Keratinocyte (primary cell): Measurements from ENCODE around the gene ANO7. TPM values are rescaled to one million over a fixed set of nuclear protein-coding genes. Genes with fewer than 3 reads are reported as not detected.

Experiments
- DNase-seq: peaks from one replicate; pipeline ENCODE4 v3.0.0-alpha.2; 2011; ENCODE audit warnings: low read depth, missing footprints, low spot score
- FAIRE-seq: peaks from 2 replicates; lab custom pipeline; 2011; peaks lifted over from hg19 to GRCh38; lab: Jason Lieb, UNC
- H2AFZ ChIP-seq: 2 replicates; pipeline ENCODE4 v1.6.0; 2012; ENCODE audit warnings: low read length, control low read depth, inconsistent platforms; ENCODE audit not compliant: control insufficient read depth
- H3K27ac ChIP-seq: 2 replicates; pipeline ENCODE4 v1.5.1; 2011; ENCODE audit warnings: low read length; ENCODE audit not compliant: control insufficient read depth, insufficient read depth
- H3K27me3 ChIP-seq: 3 replicates; pipeline ENCODE4 v1.6.0; 2011; ENCODE audit warnings: low read length; ENCODE audit not compliant: control insufficient read depth, insufficient read depth; ENCODE audit errors: extremely low read depth
- H3K36me3 ChIP-seq, 2 experiments: 2 replicates in 1 of 2; 3 replicates in 1 of 2; pipeline ENCODE4 v1.5.1; 2011; ENCODE audit warnings: low read length in 2 of 2, mild to moderate bottlenecking in 1 of 2; ENCODE audit not compliant: control insufficient read depth in 2 of 2, insufficient read depth in 2 of 2; ENCODE audit errors: extremely low read depth in 1 of 2
- H3K4me1 ChIP-seq: 3 replicates; pipeline ENCODE4 v1.5.1; 2011; ENCODE audit warnings: low read length; ENCODE audit not compliant: control insufficient read depth, insufficient read depth; ENCODE audit errors: extremely low read depth
- H3K4me2 ChIP-seq: 3 replicates; pipeline ENCODE4 v1.6.0; 2011; ENCODE audit warnings: low read depth, low read length; ENCODE audit not compliant: control insufficient read depth, insufficient read depth; ENCODE audit errors: extremely low read depth
- H3K4me3 ChIP-seq, 3 experiments: fragments of 200-600 bp in 1 of 3; sonication (generic) in 1 of 3; 2 replicates in 2 of 3; 3 replicates in 1 of 3; pipeline ENCODE4 v1.5.1; 2011 to 2016; ENCODE audit warnings: low read length in 3 of 3, mild to moderate bottlenecking in 3 of 3, control low read depth in 2 of 3, inconsistent platforms in 1 of 3, low read depth in 1 of 3, mixed read lengths in 1 of 3, mixed run types in 1 of 3, moderate library complexity in 1 of 3; ENCODE audit not compliant: control insufficient read depth in 2 of 3, insufficient read depth in 2 of 3; ENCODE audit errors: extremely low read depth in 1 of 3
- H3K79me2 ChIP-seq: 2 replicates; pipeline ENCODE4 v1.6.0; 2012; ENCODE audit warnings: low read length; ENCODE audit not compliant: control insufficient read depth, insufficient read depth
- H3K9ac ChIP-seq: 3 replicates; pipeline ENCODE4 v1.6.0; 2011; ENCODE audit warnings: low read length; ENCODE audit not compliant: control insufficient read depth, insufficient read depth; ENCODE audit errors: extremely low read depth
- H3K9me1 ChIP-seq: 3 replicates; pipeline ENCODE4 v1.6.0; 2011; ENCODE audit warnings: low read length; ENCODE audit not compliant: control insufficient read depth, insufficient read depth; ENCODE audit errors: extremely low read depth
- H3K9me3 ChIP-seq: 2 replicates; pipeline ENCODE4 v1.5.1; 2012; ENCODE audit warnings: low read depth, low read length; ENCODE audit not compliant: control insufficient read depth
- H4K20me1 ChIP-seq: 3 replicates; pipeline ENCODE4 v1.6.0; 2011; ENCODE audit warnings: low read length; ENCODE audit not compliant: control insufficient read depth, insufficient read depth; ENCODE audit errors: extremely low read depth
- EZH2 ChIP-seq: IDR thresholded peaks from one replicate; pipeline ENCODE4 v1.6.1; 2012; ENCODE audit warnings: inconsistent platforms, mild to moderate bottlenecking, low read length, moderate library complexity
- dilution Hi-C: fragments of 300-500 bp; cut with MboI; formaldehyde crosslinking; loops from one replicate; pipeline ENCODE4 v1.7.0; 2020; ENCODE audit warnings: low sequenced_read_pairs; ENCODE audit not compliant: extremely low pct_ligation_motif_present
- polyA plus RNA-seq, 5 experiments: library from polyadenylated mRNA; depleted of rRNA in 3 of 5; stranded (reverse) in 3 of 5; stranded (forward) in 1 of 5; unstranded in 1 of 5; fragments of >200 nt; gene quantifications; 1 replicate in 1 of 5; 2 replicates in 3 of 5; 3 replicates in 1 of 5; pipeline versions ENCODE4 v1.2.1 to v1.2.3, GENCODE V29; 2011 to 2012; ENCODE audit warnings: missing spikeins in 2 of 5, low read depth in 1 of 5, low replicate concordance in 1 of 5
- TF ChIP-seq, protein P1 (sequence below), 3 experiments: IDR thresholded peaks in 1 of 3; conservative IDR thresholded peaks in 1 of 3; optimal IDR thresholded peaks in 1 of 3; 2 replicates in 2 of 3; 3 replicates in 1 of 3; pipeline versions ENCODE3 to v1.5.1; 2011; ENCODE audit warnings: low read length in 3 of 3, mild to moderate bottlenecking in 3 of 3, moderate library complexity in 2 of 3, control low read depth in 1 of 3, inconsistent platforms in 1 of 3; ENCODE audit not compliant: insufficient read depth in 2 of 3; ENCODE audit errors: extremely low read depth in 1 of 3

The ANO7 gene
- polyA plus RNA-seq, 1 donor (not counting 4 experiments of a cell fraction or from before 2014, with no cell fraction given): 0.14 TPM

DNA sequence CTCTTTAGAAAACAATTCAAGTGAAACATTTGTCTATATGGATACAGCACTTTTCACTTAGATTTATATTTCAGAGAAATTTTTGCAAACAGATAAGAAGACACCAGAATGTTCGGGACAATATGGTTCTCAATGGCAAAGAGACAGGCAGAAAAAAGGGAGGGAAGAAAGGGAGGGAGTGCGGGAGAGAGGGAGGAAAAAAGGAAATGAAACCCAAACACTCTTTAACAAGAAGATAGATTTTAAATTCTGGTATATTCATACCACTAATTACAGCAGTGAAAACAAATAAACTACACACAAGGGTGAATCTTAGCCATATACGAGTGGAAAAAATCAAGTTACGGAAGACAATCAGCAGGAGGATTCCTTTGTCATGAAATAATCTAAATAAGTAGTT lies 42.2 kb upstream of the ANO7 start:
- Histone ChIP-seq H3K4me2 (no peak overlapping the region), H3K9me1 (no peaks in the 10 kb centered on the region), H3K27ac (no peak overlapping the region), H3K4me1 (peaks cover 15% of the 10 kb centered on the region), H4K20me1 (no peaks in the 10 kb centered on the region), H3K79me2 (peaks cover 8% of the 10 kb centered on the region), H3K4me3 (no peak overlapping the region), H3K27me3 (no peaks in the 10 kb centered on the region), H2AFZ (no peak overlapping the region), H3K36me3 (peaks cover 0 to 2% of the 10 kb centered on the region in 2 experiments), H3K9me3 (no peaks in the 10 kb centered on the region), H3K9ac (no peak overlapping the region)
- DNase-seq (no peak), FAIRE-seq (no peak)
- TF ChIP-seq, protein P1, sequence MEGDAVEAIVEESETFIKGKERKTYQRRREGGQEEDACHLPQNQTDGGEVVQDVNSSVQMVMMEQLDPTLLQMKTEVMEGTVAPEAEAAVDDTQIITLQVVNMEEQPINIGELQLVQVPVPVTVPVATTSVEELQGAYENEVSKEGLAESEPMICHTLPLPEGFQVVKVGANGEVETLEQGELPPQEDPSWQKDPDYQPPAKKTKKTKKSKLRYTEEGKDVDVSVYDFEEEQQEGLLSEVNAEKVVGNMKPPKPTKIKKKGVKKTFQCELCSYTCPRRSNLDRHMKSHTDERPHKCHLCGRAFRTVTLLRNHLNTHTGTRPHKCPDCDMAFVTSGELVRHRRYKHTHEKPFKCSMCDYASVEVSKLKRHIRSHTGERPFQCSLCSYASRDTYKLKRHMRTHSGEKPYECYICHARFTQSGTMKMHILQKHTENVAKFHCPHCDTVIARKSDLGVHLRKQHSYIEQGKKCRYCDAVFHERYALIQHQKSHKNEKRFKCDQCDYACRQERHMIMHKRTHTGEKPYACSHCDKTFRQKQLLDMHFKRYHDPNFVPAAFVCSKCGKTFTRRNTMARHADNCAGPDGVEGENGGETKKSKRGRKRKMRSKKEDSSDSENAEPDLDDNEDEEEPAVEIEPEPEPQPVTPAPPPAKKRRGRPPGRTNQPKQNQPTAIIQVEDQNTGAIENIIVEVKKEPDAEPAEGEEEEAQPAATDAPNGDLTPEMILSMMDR (optimal IDR thresholded peaks at IDR 0.05 in 1 of 3, IDR thresholded peaks at IDR 0.05 in 1 of 3, conservative IDR thresholded peaks at IDR 0.05 in 1 of 3; ENCODE audit: extremely low read depth in 1 of 3, insufficient read depth in 2 of 3, low read length in 3 of 3): no peak
- TF ChIP-seq EZH2: no peak
- dilution Hi-C loops: no loop called here

DNA sequence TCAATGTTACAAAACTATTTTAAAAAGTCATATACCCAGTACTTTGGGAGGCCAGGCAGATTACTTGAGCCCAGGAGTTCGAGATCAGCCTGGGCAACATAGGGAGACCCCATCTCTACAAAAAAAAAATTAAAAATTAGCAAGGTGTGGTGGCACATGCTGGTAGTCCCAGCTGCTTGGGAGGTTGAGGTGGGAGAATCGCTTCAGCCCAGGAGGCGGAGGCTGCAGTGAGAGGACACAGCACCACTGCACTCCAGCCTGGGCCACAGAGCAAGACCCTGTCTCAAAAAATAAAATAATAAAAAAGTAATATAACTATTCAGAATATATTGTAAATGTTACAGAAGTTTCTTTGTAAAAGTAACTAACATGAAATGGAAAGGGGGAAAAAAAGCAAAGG lies 41.1 kb upstream of the ANO7 start:
- Histone ChIP-seq H3K4me3 (no peak overlapping the region), H3K36me3 (peaks cover 0 to 2% of the 10 kb centered on the region in 2 experiments), H3K79me2 (peaks cover 17% of the 10 kb centered on the region), H3K9me3 (no peaks in the 10 kb centered on the region), H2AFZ (no peak overlapping the region), H3K9ac (no peak overlapping the region), H3K27me3 (no peaks in the 10 kb centered on the region), H3K27ac (no peak overlapping the region), H3K9me1 (no peaks in the 10 kb centered on the region), H3K4me2 (no peak overlapping the region), H3K4me1 (peaks cover 16% of the 10 kb centered on the region), H4K20me1 (no peaks in the 10 kb centered on the region)
- FAIRE-seq (no peak), DNase-seq (no peak)
- dilution Hi-C loops: no loop called here
- TF ChIP-seq, protein P1 (optimal IDR thresholded peaks at IDR 0.05 in 1 of 3, IDR thresholded peaks at IDR 0.05 in 1 of 3, conservative IDR thresholded peaks at IDR 0.05 in 1 of 3; ENCODE audit: extremely low read depth in 1 of 3, insufficient read depth in 2 of 3, low read length in 3 of 3): no peak
- TF ChIP-seq EZH2: no peak
